HG03565 (cell line): ENCODE measurements around the gene GPATCH1.
"Not testable (repeated sequence)": the region's sequence is repeated elsewhere in the genome, so short reads cannot be mapped to it uniquely, and the experiment has no call there.

Source experiments
- ATAC-seq: cut with Tn5 transposase; IDR thresholded peaks from one replicate; pipeline ENCODE4 v1.9.1; 2021; ENCODE audit warnings: mild to moderate bottlenecking, moderate library complexity; ENCODE audit not compliant: unreplicated experiment

The GPATCH1 gene

DNA sequence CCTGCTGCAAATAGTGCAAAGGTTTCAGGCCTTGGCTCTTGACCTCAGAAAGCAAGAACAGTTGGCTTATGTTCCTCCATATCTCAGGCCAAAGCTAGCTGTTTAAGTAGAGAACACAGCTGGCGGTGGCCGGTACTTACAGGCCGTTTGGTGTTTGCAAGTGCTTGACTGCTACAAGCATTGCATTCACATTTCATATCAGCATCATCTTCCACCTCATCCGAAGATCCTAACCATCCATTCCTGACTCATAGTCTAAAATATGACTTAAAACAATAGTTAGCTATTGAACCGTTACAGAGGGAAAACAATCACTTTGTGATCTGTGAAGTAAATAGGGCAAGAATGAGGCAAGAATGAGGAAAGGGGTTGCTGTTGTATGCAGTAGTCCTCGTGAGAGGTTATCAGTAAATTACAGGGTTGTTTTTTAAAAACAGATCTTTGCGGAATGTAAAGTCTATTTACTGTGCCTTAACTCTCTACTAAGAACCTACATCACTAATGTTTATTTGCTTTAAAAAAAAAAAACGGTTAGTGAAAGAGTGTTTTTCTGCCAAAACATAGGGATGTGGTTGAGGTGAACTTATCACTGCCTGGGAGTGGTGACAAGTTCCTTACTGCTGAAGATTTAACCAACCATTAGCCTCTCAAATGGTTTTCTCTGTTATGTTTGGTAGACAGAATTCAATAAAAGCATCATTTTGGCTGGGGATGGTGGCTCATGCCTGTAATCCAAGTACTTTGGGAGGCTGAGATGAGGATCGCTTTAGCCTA is 29.3 kb downstream of the GPATCH1 start:
- no peak for ATAC-seq

DNA sequence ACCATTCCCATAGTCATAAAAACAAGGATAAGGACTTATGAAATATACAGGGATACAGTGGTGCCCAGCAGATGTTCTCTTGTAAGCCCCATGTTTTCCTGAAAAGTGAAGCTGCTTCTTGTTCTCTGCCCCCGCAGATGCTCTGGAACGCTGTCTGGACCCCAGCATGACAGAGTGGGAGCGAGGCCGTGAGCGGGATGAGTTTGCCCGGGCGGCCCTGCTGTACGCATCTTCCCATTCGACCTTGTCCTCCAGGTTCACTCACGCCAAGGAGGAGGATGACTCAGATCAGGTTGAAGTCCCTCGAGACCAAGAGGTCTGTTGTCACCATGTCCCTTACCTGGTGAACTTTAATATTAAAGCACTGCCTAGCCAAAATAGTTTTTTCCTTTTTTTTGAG is 30.6 kb downstream of the GPATCH1 start:
- no peak for ATAC-seq

DNA sequence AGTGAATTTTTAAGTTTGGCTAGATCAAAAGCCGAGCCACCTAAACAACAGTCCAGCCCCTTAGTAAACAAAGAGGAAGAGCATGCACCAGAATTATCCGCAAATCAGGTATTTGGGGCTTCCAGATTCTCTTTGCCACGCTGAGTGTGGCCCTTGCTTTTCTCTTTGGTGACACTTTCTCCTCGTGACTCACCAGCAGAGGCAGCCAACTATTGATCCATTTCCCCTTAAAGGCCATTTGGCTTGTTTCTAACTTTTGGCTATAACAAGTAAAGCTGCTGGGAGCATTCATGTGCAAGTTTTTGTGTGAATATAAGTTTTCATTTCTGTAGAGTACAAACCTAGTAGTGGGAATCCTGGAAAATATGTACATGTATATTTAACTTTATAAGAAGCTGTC is 33.3 kb downstream of the GPATCH1 start:
- ATAC-seq: no peak

DNA sequence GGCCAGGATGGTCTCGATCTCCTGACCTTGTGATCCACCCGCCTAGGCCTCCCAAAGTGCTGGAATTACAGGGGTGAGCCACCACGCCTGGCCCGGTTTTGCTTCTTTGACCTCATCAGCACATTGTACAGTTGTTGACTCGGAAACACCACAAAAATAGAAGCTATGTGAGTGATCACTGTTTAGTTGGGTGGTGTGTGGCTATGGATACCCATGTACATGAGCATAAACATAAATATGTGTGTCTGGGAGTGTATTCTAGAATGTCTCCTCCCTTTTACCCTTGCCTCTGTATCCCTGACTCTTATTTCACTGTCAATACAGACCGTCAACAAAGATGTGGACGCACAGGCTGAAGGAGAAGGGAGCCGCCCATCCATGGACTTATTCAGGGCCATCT is 36.5 kb downstream of the GPATCH1 start:
- no peak for ATAC-seq

DNA sequence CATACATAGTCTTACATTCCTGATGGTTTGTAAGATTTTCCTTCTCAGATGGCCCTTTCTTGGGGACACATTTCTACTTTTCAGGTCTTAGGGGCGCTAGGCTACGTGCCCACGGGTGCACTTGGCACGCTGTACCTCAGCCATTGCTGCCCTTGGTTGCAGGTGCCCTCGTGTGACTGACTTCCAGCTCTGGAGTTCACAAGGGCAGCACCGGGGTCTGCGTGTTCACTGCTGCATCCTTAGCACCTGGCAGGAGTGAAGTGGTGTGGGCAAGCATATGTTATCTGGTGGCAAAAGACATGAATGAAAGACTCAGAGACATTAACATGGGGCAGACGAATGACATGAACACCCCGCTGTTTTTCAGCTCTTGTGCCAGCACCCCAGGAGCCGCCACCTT is 37.7 kb downstream of the GPATCH1 start:
- ATAC-seq: no peak

DNA sequence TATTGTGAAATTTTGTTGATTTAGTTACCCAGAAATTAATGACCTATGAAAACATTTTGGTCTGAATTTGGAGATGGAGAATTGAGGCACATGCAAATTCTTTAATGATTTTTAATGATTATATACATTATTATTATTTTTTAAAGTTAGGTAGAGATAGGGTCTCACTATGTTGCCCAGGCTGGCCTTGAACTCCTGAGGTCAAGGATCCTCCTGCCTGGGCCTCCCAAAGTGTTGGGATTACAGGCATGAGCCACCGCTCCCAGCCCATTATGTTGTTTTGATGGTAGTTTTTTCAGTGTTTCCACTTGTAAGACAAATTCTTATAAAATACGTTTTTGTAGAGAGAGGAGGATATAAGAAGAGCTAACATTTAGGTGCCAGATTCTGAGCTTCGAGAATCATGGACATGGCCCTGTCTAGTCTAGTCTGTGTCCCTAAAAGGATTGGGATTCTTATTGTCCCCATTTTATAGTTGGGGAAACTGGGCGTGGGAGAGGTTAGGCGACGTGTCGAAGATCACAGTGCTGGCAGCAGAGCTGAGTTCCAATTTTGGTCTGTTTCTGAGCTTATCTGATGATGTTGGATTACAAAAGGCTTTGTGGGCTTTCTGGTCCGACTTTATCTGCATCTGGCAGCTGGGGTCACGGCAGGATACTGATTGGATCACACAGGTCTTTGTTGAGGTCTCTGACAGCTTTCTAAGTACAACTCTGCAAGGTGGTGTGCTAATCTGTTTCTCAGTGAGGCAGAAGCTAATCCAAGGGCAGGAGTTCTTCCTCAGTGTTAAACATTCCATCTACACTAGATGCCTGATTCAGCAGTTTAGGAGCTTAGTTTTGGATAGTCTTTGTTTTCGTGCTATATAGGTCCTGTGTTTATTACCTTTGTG is 43.5 kb downstream of the GPATCH1 start:
- no peak for ATAC-seq

DNA sequence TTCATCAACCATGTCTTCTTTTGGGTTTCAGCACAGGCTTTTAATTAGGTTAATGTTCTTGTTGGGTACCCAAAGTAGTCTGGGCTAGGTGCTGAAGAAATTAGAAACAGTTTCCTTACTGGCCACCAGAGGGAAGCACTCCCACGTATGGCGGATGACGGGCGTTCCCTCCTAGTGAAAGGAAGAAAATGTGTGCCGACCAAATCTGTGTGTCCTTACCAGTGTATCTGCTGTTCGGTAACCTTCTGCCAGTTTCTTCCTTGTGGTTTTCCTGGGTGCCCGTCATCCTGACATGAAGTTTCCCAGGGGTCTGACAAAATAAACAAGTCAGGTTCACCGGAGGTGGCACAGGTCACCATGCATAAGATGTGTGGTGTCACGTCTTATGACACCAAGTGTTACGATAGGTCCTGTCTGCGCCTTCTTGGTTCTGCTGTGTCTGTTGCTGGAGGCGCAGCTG is 45.0 kb downstream of the GPATCH1 start:
- ATAC-seq: peak; percentile 56

DNA sequence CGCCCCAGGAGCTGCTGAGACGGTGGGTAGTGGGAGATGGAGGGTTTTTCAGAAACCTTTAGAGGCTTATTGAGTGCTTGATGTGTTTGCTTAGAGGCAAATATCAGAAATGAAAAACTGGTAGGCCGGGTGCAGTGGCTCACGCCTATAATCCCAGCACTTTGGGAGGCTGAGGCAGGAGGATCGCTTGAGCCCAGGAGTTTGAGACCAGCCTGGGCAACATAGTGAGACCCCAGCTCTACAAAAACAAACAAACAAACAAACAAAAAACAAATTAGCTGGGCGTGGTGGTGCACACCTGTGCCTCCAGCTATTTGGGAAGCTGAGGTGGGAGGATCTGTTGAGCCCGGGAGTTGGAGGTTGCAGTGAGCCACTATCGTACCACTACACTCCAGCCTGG is 45.7 kb downstream of the GPATCH1 start:
- not testable (repeated sequence) for ATAC-seq

DNA sequence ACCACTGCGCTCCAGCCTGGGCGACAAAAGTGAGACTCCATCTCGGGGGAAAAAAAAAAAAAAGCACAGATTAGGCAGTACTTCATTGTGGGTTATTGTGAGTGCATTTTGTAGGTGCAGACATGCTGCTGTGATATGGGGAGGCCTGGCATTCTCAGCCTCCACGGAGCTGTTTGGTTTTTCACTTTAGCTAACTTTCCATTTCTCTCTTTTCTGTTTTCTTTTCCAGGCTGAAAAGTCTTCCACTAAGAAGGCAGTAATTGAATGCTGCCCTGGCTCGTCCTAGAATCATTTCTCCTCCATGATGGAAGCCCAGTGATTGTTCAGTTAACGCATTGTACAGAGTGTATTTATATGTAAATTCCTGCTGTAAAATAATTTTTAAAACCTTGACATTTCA is 48.9 kb downstream of the GPATCH1 start:
- no peak for ATAC-seq

DNA sequence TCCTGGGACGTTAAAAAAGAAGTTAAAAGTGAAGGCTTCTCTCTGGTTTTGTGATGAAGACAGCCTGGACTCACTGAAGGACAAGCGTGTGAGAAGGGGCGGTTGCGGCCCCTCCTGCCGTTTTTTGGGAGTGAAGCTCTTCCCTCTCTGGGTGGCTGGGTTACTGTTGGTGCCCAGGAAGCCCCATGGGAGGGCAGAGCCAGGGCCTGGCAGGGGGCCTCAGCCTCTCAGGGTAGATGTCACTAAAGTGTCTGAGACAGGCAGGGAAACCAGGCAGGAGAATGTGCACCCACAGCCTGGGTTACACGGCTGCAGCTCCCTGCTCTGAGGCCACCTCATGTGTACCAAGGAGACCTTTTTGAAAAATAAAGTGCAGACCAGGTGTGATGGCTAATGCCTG is 49.5 kb downstream of the GPATCH1 start:
- no peak for ATAC-seq

DNA sequence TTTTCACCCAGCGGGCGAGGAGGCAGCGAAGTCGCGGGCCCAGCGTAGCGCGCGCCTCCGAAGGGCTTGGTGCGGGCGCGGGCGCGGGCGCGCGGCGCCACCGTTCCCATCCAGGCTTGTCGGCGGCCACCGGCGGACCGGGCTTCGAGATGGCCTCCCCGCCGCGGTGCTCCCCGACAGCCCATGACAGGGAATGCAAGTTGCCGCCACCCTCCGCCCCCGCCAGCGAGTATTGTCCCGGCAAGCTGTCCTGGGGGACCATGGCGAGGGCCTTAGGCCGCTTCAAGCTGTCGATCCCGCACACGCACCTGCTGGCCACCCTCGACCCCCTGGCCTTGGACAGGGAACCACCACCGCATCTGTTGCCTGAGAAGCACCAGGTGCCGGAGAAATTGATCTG is 51.0 kb downstream of the GPATCH1 start, which contains the start of gene WDR88:
Gene WDR88 (plus strand): TSS at position 94 of the 400 bp plus-strand sequence. CDS start 56 bp downstream, at position 150.
- ATAC-seq: no peak

DNA sequence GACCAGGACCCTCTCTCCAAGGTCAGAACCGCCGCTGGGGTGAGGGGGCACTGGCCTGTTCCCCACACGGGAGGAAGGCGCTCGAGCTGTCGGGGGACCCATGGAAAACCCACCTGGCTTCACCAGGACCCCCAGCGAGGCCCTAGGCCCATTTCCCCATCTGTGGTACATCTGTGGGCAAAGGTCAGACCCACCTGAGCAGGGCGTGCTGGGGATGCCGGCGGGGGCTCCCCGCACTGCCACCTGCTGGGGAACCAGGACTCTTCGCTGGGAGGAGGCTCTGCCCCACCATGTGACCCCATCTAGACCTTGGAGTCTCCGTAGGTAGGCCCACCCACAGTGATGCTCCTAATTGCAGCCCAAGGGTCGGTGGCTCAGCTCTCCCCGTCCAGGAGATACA is 51.4 kb downstream of the GPATCH1 start:
- ATAC-seq: no peak

DNA sequence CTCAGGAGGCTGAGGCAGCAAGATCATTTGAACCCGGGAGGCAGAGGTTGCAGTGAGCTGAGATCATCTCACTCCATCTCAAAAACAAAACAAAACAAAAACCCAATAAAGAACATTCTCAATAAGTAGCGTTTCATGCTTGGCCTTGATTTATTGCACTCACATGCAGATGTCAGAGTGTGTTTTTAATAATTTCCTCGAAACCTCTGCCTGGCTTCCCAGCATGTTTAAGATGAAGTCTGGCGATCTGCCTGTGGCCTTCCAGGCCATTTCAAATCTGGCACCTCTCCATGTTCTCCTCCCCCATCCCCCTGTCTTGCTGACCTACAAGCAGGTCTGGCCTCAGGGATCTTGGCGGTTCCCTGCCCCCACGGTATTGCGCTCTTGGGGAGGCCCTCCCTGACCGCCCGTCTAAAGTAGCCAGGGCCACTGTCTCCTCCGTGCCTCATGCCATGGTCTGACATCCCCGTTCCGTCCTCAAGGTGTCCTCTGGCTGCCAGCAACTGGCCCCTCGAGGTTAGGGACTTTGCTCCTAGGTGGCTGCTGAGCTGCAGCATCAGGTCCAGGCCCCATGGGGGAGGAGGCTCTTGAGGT is 52.6 kb downstream of the GPATCH1 start:
- ATAC-seq: no peak

DNA sequence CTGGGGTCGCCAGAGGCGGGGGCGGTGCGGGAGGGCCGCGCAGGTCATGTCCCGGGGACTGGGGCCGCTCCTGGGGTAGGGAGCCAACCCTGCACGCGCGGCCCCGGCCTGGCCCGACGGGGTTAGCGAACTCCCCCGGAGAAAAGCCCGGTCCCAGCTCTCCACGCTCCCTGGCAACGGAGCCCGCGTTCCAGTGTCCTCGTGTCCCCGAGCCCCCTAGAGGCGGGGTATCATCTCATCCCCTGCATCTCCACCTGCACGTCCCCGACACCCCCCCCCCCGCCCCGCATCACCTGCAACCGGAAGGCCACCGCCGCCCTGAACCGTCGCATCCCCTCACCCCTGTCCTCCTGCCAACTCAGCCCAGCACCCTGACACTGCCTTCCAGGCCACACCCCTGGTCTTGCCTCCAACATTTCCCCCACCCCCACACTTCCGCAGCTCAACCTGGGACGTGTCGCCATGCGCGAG is 53.6 kb downstream of the GPATCH1 start:
- ATAC-seq: no peak

DNA sequence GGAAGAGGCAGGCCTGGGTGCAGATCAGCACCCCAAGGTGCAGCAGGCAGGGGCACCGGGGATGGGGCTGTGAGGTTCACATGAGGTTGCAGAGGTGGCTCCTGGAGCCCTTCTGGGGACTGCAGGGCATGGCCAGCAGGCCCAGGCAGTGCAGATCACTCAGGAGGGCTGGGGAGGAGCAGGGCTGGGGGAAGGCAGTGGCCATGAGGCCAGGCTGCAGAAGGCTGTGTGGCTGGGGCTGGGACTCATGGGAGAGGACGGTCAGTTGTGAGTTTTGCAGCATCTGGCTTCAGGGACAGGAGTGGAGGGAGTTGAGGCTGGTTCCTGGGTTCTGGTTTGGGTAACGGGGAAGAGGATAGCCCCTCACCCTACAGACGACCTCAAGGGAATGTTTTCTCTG is 58.2 kb downstream of the GPATCH1 start:
- no peak for ATAC-seq

DNA sequence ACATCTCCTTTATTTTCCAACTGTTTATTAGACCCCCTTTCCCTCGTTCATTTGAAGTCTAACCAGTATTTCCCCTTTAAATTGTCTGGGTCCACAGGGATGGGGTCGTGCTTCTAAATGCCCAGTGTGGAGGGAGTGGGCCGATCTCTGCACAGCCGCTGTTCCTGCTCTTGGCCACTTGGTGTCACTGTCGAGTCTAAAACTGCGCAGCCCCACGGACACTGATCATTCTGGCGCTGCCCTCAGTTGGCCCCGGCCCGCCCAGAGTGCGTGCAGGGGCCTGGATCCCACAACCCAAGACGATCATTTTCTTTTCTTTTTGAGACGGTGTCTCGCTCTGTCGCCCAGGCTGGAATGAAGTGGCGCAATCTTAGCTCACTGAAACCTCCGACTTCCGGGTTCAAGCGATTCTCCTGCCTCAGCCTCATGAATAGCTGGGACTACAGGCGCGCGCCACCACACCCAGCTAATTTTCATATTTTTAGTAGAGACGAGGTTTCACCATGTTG is 63.0 kb downstream of the GPATCH1 start:
- ATAC-seq: peak; percentile 53

DNA sequence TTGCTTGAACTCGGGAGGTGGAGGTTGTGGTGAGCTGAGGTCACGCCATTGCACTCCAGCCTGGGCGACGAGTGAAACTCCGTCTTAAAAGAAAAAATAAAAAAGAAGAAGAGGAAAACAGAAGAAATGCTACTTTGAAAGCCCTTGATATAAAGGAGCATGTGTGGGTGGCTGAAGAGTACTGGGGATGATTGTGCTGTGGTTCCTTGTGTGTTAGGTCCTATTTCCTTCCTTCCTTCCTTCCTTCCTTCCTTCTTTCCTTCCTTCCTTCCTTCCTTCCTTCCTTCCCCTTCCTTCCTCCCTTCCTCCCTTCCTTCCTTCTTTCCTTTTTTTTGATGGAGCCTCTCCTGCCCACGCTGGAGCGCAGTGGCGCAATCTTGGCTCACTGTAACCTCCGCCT is 65.2 kb downstream of the GPATCH1 start:
- ATAC-seq: no peak

DNA sequence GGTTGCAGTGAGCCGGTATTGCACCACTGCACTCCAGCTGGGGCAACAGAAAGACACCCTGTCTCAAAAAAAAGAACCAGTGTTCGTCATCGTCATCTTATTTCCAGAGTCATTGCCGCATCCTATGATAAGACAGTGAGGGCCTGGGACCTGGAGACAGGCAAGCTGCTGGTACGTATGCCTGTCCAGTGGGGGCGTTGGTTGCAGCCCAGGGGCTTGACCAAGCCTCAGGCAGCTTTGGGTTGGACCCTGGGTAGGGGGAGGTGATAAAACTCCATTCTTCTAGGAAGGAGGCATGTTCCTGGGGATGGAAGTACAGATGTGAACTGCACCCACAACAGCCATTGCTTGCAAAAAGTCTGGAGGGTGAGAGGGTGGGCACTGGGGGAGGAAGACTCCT is 66.6 kb downstream of the GPATCH1 start:
- no peak for ATAC-seq

DNA sequence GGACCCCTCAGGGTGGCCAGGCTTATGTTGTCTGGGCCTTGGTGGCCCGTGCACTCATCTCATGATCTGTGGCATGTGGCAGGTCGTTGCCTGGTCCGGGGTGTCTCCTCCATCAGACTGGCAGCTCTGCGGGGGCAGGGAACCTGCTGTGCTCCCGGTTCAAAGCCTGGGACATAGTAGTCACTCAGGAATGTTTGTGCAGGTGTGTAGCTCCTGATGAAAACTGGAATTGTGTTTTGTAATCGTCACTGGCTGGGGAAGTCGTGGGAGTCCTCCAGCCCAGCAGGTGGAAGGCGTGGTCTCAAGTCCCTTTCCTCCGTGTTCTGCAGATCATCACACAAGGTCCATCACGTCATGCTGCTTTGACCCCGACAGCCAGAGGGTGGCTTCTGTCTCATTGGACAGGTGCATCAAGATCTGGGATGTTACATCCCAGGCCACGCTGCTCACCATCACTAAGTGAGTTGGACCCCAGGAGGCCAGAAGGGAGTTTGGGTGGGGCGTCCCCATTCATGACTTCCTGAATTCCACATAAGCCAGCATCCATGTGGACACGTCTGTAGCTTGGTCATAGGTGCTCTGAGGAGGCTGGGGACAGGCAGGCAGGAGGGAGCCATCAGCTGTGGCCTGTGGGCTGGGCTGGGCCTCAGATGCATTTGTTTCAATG is 70.0 kb downstream of the GPATCH1 start:
- ATAC-seq: no peak

DNA sequence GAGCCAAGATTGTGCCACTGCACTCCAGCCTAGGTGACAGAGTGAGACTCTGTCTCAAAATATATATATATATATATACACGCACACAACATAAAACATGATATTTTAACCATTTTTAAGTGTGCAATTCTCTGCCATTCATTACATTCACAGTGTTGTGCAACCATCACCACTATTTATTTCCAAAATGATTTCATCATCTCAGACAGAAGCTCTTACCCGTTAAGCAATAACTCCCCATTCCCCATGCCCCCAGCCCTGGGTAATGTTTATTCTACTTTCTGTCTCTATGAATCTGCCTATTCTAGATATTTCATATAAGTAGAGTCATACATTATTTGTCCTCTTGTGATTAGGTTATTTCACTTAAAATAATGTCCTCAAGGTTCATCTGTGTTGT is 71.2 kb downstream of the GPATCH1 start:
- no peak for ATAC-seq

DNA sequence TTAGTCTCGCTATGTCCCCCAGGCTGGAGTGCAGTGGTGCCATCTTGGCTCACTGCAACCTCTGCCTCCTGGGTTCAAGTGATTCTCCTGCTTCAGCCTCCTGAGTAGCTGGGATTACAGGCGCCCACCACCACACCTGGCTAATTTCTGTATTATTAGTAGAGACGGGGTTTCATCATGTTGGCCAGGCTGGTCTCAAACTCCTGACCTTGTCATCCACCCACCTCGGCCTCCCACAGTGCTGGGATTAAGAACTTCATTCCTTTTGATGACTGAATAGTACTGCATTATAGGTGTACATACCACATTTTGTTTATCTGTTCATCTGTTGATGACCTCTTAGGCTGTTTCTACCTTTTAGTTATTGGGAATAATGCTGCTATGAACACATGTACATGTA is 71.6 kb downstream of the GPATCH1 start:
- ATAC-seq: not testable (repeated sequence)
